DMS114 treated with DMSO at 0.1 percent for 48 hours (cell line): ENCODE measurements around the gene NOX4.
"Not testable (repeated sequence)": the region's sequence is repeated elsewhere in the genome, so short reads cannot be mapped to it uniquely, and the experiment has no call there.

Source experiments
- DNase-seq: peaks from one replicate; lab custom pipeline; 2025; ENCODE audit not compliant: unreplicated experiment; lab: John Stamatoyannopoulos, UW

NOX4 gene

DNA sequence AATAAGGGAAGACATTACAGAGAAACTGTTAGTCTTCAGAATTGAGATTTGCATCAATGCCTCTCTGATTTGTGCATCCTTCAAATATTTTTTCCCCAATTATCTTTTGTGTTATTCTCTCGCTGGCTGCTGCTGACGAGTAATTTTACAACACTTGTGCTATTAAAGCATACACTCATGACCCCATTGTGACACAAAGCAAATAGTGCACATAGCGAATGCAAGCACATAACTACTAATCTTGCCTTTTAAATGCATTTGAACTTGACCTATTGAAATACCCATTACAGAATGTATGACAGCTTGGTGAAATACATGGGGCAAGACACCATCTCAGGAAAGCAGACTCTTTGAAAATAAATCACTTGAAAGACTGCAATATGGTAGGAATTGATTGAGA is 180.6 kb downstream of the NOX4 start:
- DNase-seq = not testable (repeated sequence)

GRCh38 chr11:89309321-89309985 is 181.7 kb downstream of the NOX4 start:
- DNase-seq = not testable (repeated sequence)

- not testable (repeated sequence) for DNase-seq
These were observed 182.9 kb downstream of the NOX4 start for GRCh38 chr11:89308272-89308671.

GRCh38 chr11:89303029-89303428 is 188.1 kb downstream of the NOX4 start:
- not testable (repeated sequence) for DNase-seq

- not testable (repeated sequence) for DNase-seq
These were observed 196.2 kb downstream of the NOX4 start for GRCh38 chr11:89295023-89295422.

- no peak for DNase-seq
These were observed 197.1 kb downstream of the NOX4 start for GRCh38 chr11:89293965-89294679.

GRCh38 chr11:89288004-89288403 is 203.2 kb downstream of the NOX4 start:
- not testable (repeated sequence) for DNase-seq

- not testable (repeated sequence) for DNase-seq
These were observed 204.6 kb downstream of the NOX4 start for GRCh38 chr11:89286601-89287000.

DNA sequence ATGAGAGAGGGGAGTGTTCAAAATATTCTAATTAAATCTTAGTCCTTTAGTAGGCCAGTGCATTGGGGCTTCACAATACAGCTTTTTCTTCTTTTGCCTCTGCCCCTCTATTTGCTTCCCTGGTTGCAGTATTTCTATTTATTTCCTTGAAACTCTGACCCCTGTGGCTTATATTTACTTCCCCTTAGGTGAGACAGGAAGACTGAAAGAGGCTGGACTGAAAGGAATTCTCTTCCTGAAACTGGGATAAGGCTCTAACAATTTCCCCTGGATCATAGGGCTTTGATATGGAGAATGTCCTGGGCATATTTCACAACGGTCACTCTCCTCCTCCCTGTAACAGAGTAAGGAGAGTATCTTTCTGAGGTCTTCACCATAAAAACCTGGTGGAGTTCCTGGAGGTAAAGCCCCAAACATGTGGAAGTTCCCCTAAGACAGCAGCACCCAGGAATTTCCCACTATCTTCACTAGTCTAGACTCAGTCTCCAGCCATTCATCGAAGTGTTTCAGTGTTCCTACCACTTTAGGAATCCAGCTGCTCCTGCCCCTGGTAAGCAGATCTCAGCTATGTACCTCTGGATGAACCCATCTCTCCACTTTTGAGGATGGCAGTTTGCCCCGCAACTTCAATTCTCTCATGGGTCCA is 210.0 kb downstream of the NOX4 start:
- not testable (repeated sequence) for DNase-seq

DNA sequence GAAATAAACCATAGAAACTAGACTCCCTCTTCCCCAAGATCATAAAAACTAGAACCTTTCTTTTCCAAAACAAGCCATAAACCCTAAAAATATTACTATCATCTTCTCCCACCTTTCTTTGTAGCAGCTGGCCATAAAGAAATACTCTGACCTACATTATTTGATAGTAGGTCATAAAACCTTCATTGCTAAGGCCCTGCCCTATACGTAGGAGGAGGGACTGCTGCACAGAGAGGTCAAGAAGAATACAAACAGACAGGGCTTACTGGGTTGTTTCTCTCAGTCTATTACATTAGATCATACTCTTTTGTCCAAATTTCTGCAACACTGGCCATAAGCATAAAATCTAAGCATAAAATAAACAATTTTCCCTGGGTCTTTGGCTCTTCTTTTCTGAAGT is 212.0 kb downstream of the NOX4 start:
- no peak for DNase-seq

- DNase-seq = no peak
These were observed 215.2 kb downstream of the NOX4 start for GRCh38 chr11:89275966-89276365.
